HEK293 (cell line): ENCODE data around the gene GMDS.
A peak's percentile ranks its signal among the peaks of the same experiment; 100 is the strongest.

ENCODE experiments used
- CTCF ChIA-PET: fragments of 350-600 bp; formaldehyde crosslinking; extraction: SDS; loops from one replicate; lab custom pipeline; 2021; ENCODE audit warnings: antibody characterized with exemption; lab: Yijun Ruan, JAX
- POLR2A ChIA-PET: fragments of 300-600 bp; formaldehyde crosslinking; extraction: SDS; loops from one replicate; lab custom pipeline; 2020; ENCODE audit warnings: antibody characterized with exemption, inconsistent platforms; lab: Yijun Ruan, JAX
- H3K27ac ChIP-seq: fragments of 200-500 bp; sonication (Bioruptor generic); 2 replicates; pipeline ENCODE4 v1.5.1; 2014; ENCODE audit warnings: low read depth, low read length, control low read depth, inconsistent platforms; ENCODE audit errors: extremely low read depth
- H3K36me3 ChIP-seq, 2 experiments: fragments of 200-500 bp in 1 of 2; sonication (Bioruptor generic) in 1 of 2; 1 replicate in 1 of 2; 2 replicates in 1 of 2; pipeline ENCODE4 v1.5.1; 2014 to 2017; ENCODE audit warnings: inconsistent platforms in 2 of 2, low read length in 2 of 2; ENCODE audit not compliant: control insufficient read depth in 2 of 2, insufficient read depth in 1 of 2
- H3K4me1 ChIP-seq: fragments of 200-500 bp; sonication (Bioruptor generic); 2 replicates; pipeline ENCODE4 v1.5.1; 2014; ENCODE audit warnings: mild to moderate bottlenecking, low read length, inconsistent platforms; ENCODE audit not compliant: control insufficient read depth, insufficient read depth
- H3K4me3 ChIP-seq: 2 replicates; pipeline ENCODE4 v1.5.1; 2011; ENCODE audit warnings: low read depth, mild to moderate bottlenecking, control low read depth, low read length, moderate library complexity
- H3K9me3 ChIP-seq: fragments of 200-500 bp; sonication (Bioruptor generic); 2 replicates; pipeline ENCODE4 v1.5.1; 2014; ENCODE audit warnings: low read depth, low read length, inconsistent platforms; ENCODE audit not compliant: control insufficient read depth, insufficient read depth
- KLF1 ChIP-seq: fragments of 450-650 bp; formaldehyde crosslinking; IDR thresholded peaks from 2 replicates; pipeline ENCODE4 v1.5.1; 2016; ENCODE audit warnings: missing biosample characterization, missing genetic modification characterization
- KLF7 ChIP-seq: fragments of 450-650 bp; formaldehyde crosslinking; IDR thresholded peaks from 2 replicates; pipeline ENCODE4 v1.5.1; 2016; ENCODE audit warnings: missing biosample characterization, missing genetic modification characterization, borderline replicate concordance
- PRDM2 ChIP-seq: fragments of 450-650 bp; formaldehyde crosslinking; IDR thresholded peaks from 2 replicates; pipeline ENCODE4 v1.5.1; 2016; ENCODE audit warnings: missing biosample characterization, missing genetic modification characterization, borderline replicate concordance
- REPIN1 ChIP-seq: fragments of 450-650 bp; formaldehyde crosslinking; IDR thresholded peaks from 2 replicates; pipeline ENCODE4 v1.5.1; 2017; ENCODE audit warnings: missing biosample characterization, missing genetic modification characterization, low read depth
- SCRT2 ChIP-seq: fragments of 450-650 bp; formaldehyde crosslinking; IDR thresholded peaks from 2 replicates; pipeline ENCODE4 v1.5.1; 2016; ENCODE audit warnings: missing biosample characterization, missing genetic modification characterization
- ZBTB17 ChIP-seq: fragments of 450-650 bp; formaldehyde crosslinking; IDR thresholded peaks from 2 replicates; pipeline ENCODE4 v1.5.1; 2016; ENCODE audit warnings: missing biosample characterization, missing genetic modification characterization
- ZFP69B ChIP-seq: fragments of 450-650 bp; formaldehyde crosslinking; IDR thresholded peaks from 2 replicates; pipeline ENCODE4 v1.5.1; 2016; ENCODE audit warnings: missing biosample characterization, missing genetic modification characterization
- ZNF121 ChIP-seq: fragments of 450-650 bp; formaldehyde crosslinking; IDR thresholded peaks from 2 replicates; pipeline ENCODE4 v1.5.1; 2016; ENCODE audit warnings: missing biosample characterization, missing genetic modification characterization
- ZNF132 ChIP-seq: fragments of 450-650 bp; formaldehyde crosslinking; IDR thresholded peaks from 2 replicates; pipeline ENCODE4 v1.5.1; 2017; ENCODE audit warnings: missing biosample characterization, missing genetic modification characterization, borderline replicate concordance
- ZNF174 ChIP-seq: fragments of 450-650 bp; formaldehyde crosslinking; IDR thresholded peaks from 2 replicates; pipeline ENCODE4 v1.5.0; 2017; ENCODE audit warnings: missing biosample characterization, mild to moderate bottlenecking, missing genetic modification characterization
- ZNF19 ChIP-seq: fragments of 450-650 bp; formaldehyde crosslinking; IDR thresholded peaks from 2 replicates; pipeline ENCODE4; 2016; ENCODE audit warnings: missing biosample characterization, missing genetic modification characterization, low read depth
- ZNF2 ChIP-seq: fragments of 450-650 bp; formaldehyde crosslinking; IDR thresholded peaks from 2 replicates; pipeline ENCODE4 v1.5.1; 2016; ENCODE audit warnings: missing biosample characterization, missing genetic modification characterization
- ZNF335 ChIP-seq: fragments of 450-650 bp; formaldehyde crosslinking; conservative IDR thresholded peaks from 2 replicates; pipeline ENCODE4 v1.5.1; 2016; ENCODE audit warnings: missing biosample characterization, missing genetic modification characterization
- ZNF473 ChIP-seq: fragments of 450-650 bp; formaldehyde crosslinking; IDR thresholded peaks from 2 replicates; pipeline ENCODE4 v1.5.1; 2017; ENCODE audit warnings: missing biosample characterization, missing genetic modification characterization
- ZNF548 ChIP-seq: fragments of 450-650 bp; formaldehyde crosslinking; IDR thresholded peaks from 2 replicates; pipeline ENCODE4 v1.5.1; 2016; ENCODE audit warnings: missing biosample characterization, missing genetic modification characterization
- ZNF555 ChIP-seq: fragments of 450-650 bp; formaldehyde crosslinking; conservative IDR thresholded peaks from 2 replicates; pipeline ENCODE4 v1.5.1; 2017; ENCODE audit warnings: missing biosample characterization, mild to moderate bottlenecking, missing genetic modification characterization, inconsistent platforms
- ZNF558 ChIP-seq: fragments of 450-650 bp; formaldehyde crosslinking; IDR thresholded peaks from 2 replicates; pipeline ENCODE4 v1.5.1; 2016; ENCODE audit warnings: missing biosample characterization, missing genetic modification characterization
- ZNF785 ChIP-seq: fragments of 450-650 bp; formaldehyde crosslinking; IDR thresholded peaks from 2 replicates; pipeline ENCODE4 v1.5.1; 2016; ENCODE audit warnings: missing biosample characterization, missing genetic modification characterization
- ZSCAN16 ChIP-seq: fragments of 450-650 bp; formaldehyde crosslinking; IDR thresholded peaks from 2 replicates; pipeline ENCODE4 v1.5.1; 2016; ENCODE audit warnings: missing biosample characterization, missing genetic modification characterization

Gene GMDS

GRCh38 chr6:2221726-2222274 lies 23.6 kb downstream of the GMDS start:
- Histone ChIP-seq H3K36me3 (no peaks in the 10 kb centered on the region), H3K27ac (no peak overlapping the region), H3K4me1 (peaks cover 10% of the 10 kb centered on the region), H3K9me3 (no peaks in the 10 kb centered on the region), H3K4me3 (no peak overlapping the region)
- POLR2A ChIA-PET, result interaction anchor here (0.7 to 0.8 kb wide), 2 partner anchors 13 to 24 kb away, joined by 3 read pairs; no protein-coding TSS in a partner anchor
- CTCF ChIA-PET, result interaction anchor here (0.6 to 2.0 kb wide), 3 partner anchors 8 to 413 kb away, joined by 3 to 8 read pairs (median 3); no protein-coding TSS in a partner anchor
- TF ChIP-seq ZBTB17 (tag by site-specific recombination), result peak; percentile 42; the same call in 1 of the 2 replicates
- TF ChIP-seq ZNF785 (tag by site-specific recombination), result no peak
- peak; percentile 69; the same call in 1 of the 2 replicates for TF ChIP-seq ZFP69B

- CTCF ChIA-PET, result interaction anchor here (1.1 kb wide), 1 partner anchor 11 kb away, joined by 5 read pairs; no protein-coding TSS in a partner anchor
- no peak overlapping the region for H3K27ac ChIP-seq
- H3K4me1 ChIP-seq, result peaks cover 3% of the 10 kb centered on the region; the same call in 1 of the 2 replicates
- H3K9me3 ChIP-seq, result no peaks in the 10 kb centered on the region
- POLR2A ChIA-PET, result no interaction called here
- TF ChIP-seq ZNF335 (tag by site-specific recombination), result no peak
- no peak for TF ChIP-seq PRDM2 (tag by site-specific recombination)
- no peak for TF ChIP-seq ZNF132 (tag by site-specific recombination)
- no peak for TF ChIP-seq KLF1
- no peak for TF ChIP-seq ZNF19 (tag by site-specific recombination)
- no peak for TF ChIP-seq ZNF555
- no peak for TF ChIP-seq ZNF548 (tag by site-specific recombination)
- TF ChIP-seq ZNF174 (tag by site-specific recombination), result no peak
- no peak for TF ChIP-seq ZNF473
- TF ChIP-seq REPIN1 (tag by site-specific recombination), result no peak
- TF ChIP-seq ZSCAN16 (tag by site-specific recombination), result no peak
- no peak for TF ChIP-seq KLF7 (tag by site-specific recombination)
- no peak for TF ChIP-seq ZNF2
- no peak for TF ChIP-seq ZNF121
- TF ChIP-seq, all 188 proteins: peak for 0
- Histone ChIP-seq H3K36me3 (no peaks in the 10 kb centered on the region), H3K4me3 (no peak overlapping the region)
Observed at GRCh38 chr6:2220154-2220553, 25.3 kb downstream of the GMDS start.

GRCh38 chr6:2218866-2219265 lies 26.5 kb downstream of the GMDS start:
- Histone ChIP-seq H3K36me3 (no peaks in the 10 kb centered on the region), H3K4me1 (peaks cover 3% of the 10 kb centered on the region; the same call in 1 of the 2 replicates), H3K9me3 (no peaks in the 10 kb centered on the region), H3K27ac (no peak overlapping the region), H3K4me3 (no peak overlapping the region)
- TF ChIP-seq SCRT2 (tag by site-specific recombination), result peak; percentile 73
- TF ChIP-seq ZNF558 (tag by site-specific recombination), result no peak
- ChIA-PET POLR2A (no interaction called here), CTCF (interaction anchor here (1.1 to 2.1 kb wide), 4 partner anchors 9 to 135 kb away, joined by 3 to 10 read pairs (median 5); no protein-coding TSS in a partner anchor)
